OCI-LY1 (cell line): ENCODE measurements around the gene MYEOV.

Experiments
- H2AFZ ChIP-seq: fragments of 200-600 bp; sonication (generic), shearing (Covaris generic); 2 replicates; pipeline ENCODE4 v1.6.0; 2014; ENCODE audit warnings: antibody characterized with exemption, mild to moderate bottlenecking, low read length
- H3F3A ChIP-seq: fragments of 200-600 bp; sonication (generic), shearing (Covaris generic); 2 replicates; pipeline ENCODE4 v1.6.0; 2014; ENCODE audit warnings: mild to moderate bottlenecking, antibody characterized with exemption, low read length, moderate library complexity; ENCODE audit not compliant: insufficient read depth
- H3K27ac ChIP-seq: fragments of 200-600 bp; sonication (generic); 2 replicates; pipeline ENCODE4 v1.5.1; 2014; ENCODE audit warnings: low read length, mixed run types, mild to moderate bottlenecking, low read depth; ENCODE audit not compliant: poor library complexity, severe bottlenecking
- H3K27me3 ChIP-seq: fragments of 200-600 bp; sonication (generic); 2 replicates; pipeline ENCODE4 v1.6.0; 2014; ENCODE audit warnings: antibody characterized with exemption, mild to moderate bottlenecking, low read length, moderate library complexity; ENCODE audit not compliant: insufficient read depth
- H3K36me3 ChIP-seq: fragments of 200-600 bp; sonication (generic); 2 replicates; pipeline ENCODE4 v1.6.1; 2014; ENCODE audit warnings: mild to moderate bottlenecking, antibody characterized with exemption, low read length, moderate library complexity, mixed read lengths; ENCODE audit not compliant: insufficient read depth
- H3K4me1 ChIP-seq: fragments of 200-600 bp; sonication (generic); 2 replicates; pipeline ENCODE4 v1.5.1; 2014; ENCODE audit warnings: mild to moderate bottlenecking, low read length, moderate library complexity; ENCODE audit not compliant: insufficient read depth, severe bottlenecking
- H3K4me2 ChIP-seq: fragments of 200-600 bp; sonication (generic), shearing (Covaris generic); 2 replicates; pipeline ENCODE4 v1.6.1; 2014; ENCODE audit warnings: low read length
- H3K4me3 ChIP-seq: fragments of 200-600 bp; sonication (generic); 2 replicates; pipeline ENCODE4 v1.5.1; 2014; ENCODE audit warnings: low read length, low read depth, mild to moderate bottlenecking, mixed read lengths; ENCODE audit not compliant: poor library complexity, severe bottlenecking
- H3K79me2 ChIP-seq: fragments of 200-600 bp; shearing (Covaris generic); 2 replicates; pipeline ENCODE4 v1.6.1; 2016; ENCODE audit warnings: mixed run types, low read length, mixed read lengths; ENCODE audit not compliant: insufficient read depth
- H3K9ac ChIP-seq: fragments of 200-600 bp; sonication (generic), shearing (Covaris generic); 2 replicates; pipeline ENCODE4 v1.6.1; 2014; ENCODE audit warnings: mild to moderate bottlenecking, low read length, mixed read lengths
- H3K9me2 ChIP-seq: fragments of 200-600 bp; sonication (generic), shearing (Covaris generic); 2 replicates; pipeline ENCODE4 v1.6.1; 2014; ENCODE audit warnings: low read depth, mild to moderate bottlenecking, low read length, mixed read lengths
- H3K9me3 ChIP-seq: fragments of 200-600 bp; shearing (Covaris generic); 2 replicates; pipeline ENCODE4 v1.6.1; 2014; ENCODE audit warnings: low read length, mixed read lengths
- H4K20me1 ChIP-seq: fragments of 200-600 bp; sonication (generic), shearing (Covaris generic); 2 replicates; pipeline ENCODE4 v1.6.0; 2016; ENCODE audit warnings: mild to moderate bottlenecking, low read length; ENCODE audit not compliant: insufficient read depth
- EZH2 ChIP-seq: fragments of 200-600 bp; sonication (generic), shearing (Covaris generic); IDR thresholded peaks from 2 replicates; pipeline ENCODE4 v1.8.0; 2017; ENCODE audit warnings: borderline replicate concordance, mixed run types, mild to moderate bottlenecking, antibody characterized with exemption, low read length, moderate library complexity, mixed read lengths
- TF ChIP-seq, protein P1 (sequence below): fragments of 200-600 bp; sonication (generic), shearing (Covaris generic); IDR thresholded peaks from 2 replicates; pipeline ENCODE4 v1.5.1; 2017; ENCODE audit warnings: mild to moderate bottlenecking, antibody characterized with exemption, low read length, moderate library complexity, mixed read lengths

Gene MYEOV

DNA sequence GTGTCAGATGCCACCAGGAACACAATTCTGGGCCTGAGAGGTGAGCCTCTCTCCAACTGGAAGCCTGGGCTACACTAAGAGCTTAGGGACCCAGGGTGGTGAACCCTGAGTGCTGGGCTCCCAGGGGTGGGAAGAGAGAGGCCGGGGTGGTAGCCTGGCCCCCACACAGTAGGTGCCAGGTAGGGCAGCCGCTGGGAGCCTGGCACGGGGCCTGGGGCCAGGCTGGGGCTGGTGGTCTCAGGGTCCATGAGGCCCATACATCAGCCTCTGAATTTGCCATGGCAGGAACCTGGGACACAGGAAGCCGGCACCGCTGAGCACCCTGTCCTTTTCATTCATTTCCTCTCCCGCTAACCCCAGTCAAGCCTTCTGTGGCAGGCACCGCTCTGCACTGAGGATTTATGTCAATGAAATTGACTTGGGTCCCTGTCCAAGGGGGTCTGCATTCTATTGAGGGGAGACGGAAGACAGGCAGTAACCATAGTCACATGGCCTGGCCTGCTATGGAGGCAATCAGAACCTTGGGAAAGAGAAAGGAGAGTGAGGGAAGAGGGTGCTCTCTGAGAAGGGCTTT is 8.6 kb downstream of the MYEOV start:
- no peak overlapping the region for H2AFZ ChIP-seq
- no peak overlapping the region for H3K4me2 ChIP-seq
- H3K27ac ChIP-seq, result no peak overlapping the region
- H4K20me1 ChIP-seq, result no peaks in the 10 kb centered on the region
- H3K9ac ChIP-seq, result no peak overlapping the region
- peaks cover 9% of the 10 kb centered on the region for H3K4me1 ChIP-seq
- H3K27me3 ChIP-seq, result peaks cover 4% of the 10 kb centered on the region; the same call in 1 of the 2 replicates
- no peak overlapping the region for H3K4me3 ChIP-seq
- no peaks in the 10 kb centered on the region for H3K36me3 ChIP-seq
- H3K9me3 ChIP-seq, result no peaks in the 10 kb centered on the region
- no peaks in the 10 kb centered on the region for H3K9me2 ChIP-seq
- H3F3A ChIP-seq, result no peaks in the 10 kb centered on the region
- TF ChIP-seq, protein P1, sequence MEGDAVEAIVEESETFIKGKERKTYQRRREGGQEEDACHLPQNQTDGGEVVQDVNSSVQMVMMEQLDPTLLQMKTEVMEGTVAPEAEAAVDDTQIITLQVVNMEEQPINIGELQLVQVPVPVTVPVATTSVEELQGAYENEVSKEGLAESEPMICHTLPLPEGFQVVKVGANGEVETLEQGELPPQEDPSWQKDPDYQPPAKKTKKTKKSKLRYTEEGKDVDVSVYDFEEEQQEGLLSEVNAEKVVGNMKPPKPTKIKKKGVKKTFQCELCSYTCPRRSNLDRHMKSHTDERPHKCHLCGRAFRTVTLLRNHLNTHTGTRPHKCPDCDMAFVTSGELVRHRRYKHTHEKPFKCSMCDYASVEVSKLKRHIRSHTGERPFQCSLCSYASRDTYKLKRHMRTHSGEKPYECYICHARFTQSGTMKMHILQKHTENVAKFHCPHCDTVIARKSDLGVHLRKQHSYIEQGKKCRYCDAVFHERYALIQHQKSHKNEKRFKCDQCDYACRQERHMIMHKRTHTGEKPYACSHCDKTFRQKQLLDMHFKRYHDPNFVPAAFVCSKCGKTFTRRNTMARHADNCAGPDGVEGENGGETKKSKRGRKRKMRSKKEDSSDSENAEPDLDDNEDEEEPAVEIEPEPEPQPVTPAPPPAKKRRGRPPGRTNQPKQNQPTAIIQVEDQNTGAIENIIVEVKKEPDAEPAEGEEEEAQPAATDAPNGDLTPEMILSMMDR, result no peak
- H3K79me2 ChIP-seq, result no peaks in the 10 kb centered on the region

DNA sequence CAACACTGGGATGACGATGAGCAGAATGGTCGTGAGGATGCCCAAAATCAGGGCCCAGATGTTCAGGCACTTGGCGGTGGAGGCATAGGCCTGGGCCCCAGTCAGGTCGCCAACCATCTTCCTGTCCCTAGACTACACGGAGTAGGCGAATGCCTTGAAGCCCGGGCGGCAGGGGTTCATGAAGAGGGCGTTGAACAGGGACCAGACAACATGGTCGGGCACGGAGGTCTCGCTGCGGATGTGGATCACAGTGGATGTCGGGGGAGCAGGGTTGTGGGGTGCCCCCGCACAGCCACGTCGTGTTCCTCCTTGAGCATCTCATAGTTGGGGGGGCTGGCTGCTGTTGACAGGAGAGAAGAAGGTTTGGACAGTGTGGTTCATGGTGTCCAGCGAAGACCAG is 9.5 kb downstream of the MYEOV start:
- H3K9me2 ChIP-seq, result no peaks in the 10 kb centered on the region
- no peak for TF ChIP-seq EZH2
- TF ChIP-seq, protein P1, result no peak
- no peaks in the 10 kb centered on the region; the same call in 1 of the 2 replicates for H3K27me3 ChIP-seq
- H2AFZ ChIP-seq, result no peak overlapping the region
- no peaks in the 10 kb centered on the region for H3K79me2 ChIP-seq
- no peak overlapping the region for H3K27ac ChIP-seq
- no peaks in the 10 kb centered on the region for H3K36me3 ChIP-seq
- no peaks in the 10 kb centered on the region for H3F3A ChIP-seq
- no peak overlapping the region for H3K4me3 ChIP-seq
- H3K9me3 ChIP-seq, result no peaks in the 10 kb centered on the region
- H3K4me1 ChIP-seq, result no peaks in the 10 kb centered on the region
- no peak overlapping the region for H3K9ac ChIP-seq
- H3K4me2 ChIP-seq, result no peak overlapping the region
- no peaks in the 10 kb centered on the region for H4K20me1 ChIP-seq

DNA sequence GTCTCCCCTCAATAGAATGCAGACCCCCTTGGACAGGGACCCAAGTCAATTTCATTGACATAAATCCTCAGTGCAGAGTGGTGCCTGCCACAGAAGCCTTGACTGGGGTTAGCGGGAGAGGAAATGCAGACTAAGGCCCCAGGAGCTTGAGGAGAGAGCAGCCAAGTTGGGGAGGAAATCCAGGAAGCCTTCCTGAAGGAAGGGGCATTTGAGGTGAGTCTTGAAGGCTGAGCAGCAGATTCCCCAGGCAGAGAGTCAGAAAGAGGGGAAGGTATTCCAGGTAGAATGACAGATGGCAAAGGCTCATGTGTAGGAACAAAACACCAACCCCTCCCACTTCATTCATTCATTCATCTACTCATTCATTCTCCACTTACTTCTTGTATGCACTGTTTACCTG is 10.3 kb downstream of the MYEOV start:
- no peaks in the 10 kb centered on the region for H3F3A ChIP-seq
- H3K4me3 ChIP-seq, result no peak overlapping the region
- no peaks in the 10 kb centered on the region for H3K36me3 ChIP-seq
- no peak overlapping the region for H3K9ac ChIP-seq
- H3K27me3 ChIP-seq, result no peaks in the 10 kb centered on the region; the same call in 1 of the 2 replicates
- no peak overlapping the region for H3K27ac ChIP-seq
- no peaks in the 10 kb centered on the region for H3K4me1 ChIP-seq
- no peaks in the 10 kb centered on the region for H3K9me3 ChIP-seq
- no peak overlapping the region for H3K4me2 ChIP-seq
- TF ChIP-seq, protein P1, result no peak
- TF ChIP-seq EZH2, result no peak
- H3K9me2 ChIP-seq, result no peaks in the 10 kb centered on the region
- no peak overlapping the region for H2AFZ ChIP-seq
- no peaks in the 10 kb centered on the region for H3K79me2 ChIP-seq
- no peaks in the 10 kb centered on the region for H4K20me1 ChIP-seq
